Fibroblast of mammary gland (primary cell): ENCODE results near the gene CRIP1.

Experiments used
- DNase-seq: peaks from one replicate; pipeline ENCODE4 v3.0.0-alpha.2; 2010; ENCODE audit warnings: low read depth
- H3K4me3 ChIP-seq: 2 replicates; pipeline ENCODE4 v1.5.1; 2011; ENCODE audit warnings: low read depth, mild to moderate bottlenecking, low read length, moderate library complexity; ENCODE audit not compliant: control insufficient read depth
- TF ChIP-seq, protein P1 (sequence below): conservative IDR thresholded peaks from 2 replicates; pipeline ENCODE4 v1.5.1; 2011; ENCODE audit warnings: low read depth, low read length, inconsistent platforms; ENCODE audit not compliant: control insufficient read depth, insufficient read depth

Gene CRIP1

DNA sequence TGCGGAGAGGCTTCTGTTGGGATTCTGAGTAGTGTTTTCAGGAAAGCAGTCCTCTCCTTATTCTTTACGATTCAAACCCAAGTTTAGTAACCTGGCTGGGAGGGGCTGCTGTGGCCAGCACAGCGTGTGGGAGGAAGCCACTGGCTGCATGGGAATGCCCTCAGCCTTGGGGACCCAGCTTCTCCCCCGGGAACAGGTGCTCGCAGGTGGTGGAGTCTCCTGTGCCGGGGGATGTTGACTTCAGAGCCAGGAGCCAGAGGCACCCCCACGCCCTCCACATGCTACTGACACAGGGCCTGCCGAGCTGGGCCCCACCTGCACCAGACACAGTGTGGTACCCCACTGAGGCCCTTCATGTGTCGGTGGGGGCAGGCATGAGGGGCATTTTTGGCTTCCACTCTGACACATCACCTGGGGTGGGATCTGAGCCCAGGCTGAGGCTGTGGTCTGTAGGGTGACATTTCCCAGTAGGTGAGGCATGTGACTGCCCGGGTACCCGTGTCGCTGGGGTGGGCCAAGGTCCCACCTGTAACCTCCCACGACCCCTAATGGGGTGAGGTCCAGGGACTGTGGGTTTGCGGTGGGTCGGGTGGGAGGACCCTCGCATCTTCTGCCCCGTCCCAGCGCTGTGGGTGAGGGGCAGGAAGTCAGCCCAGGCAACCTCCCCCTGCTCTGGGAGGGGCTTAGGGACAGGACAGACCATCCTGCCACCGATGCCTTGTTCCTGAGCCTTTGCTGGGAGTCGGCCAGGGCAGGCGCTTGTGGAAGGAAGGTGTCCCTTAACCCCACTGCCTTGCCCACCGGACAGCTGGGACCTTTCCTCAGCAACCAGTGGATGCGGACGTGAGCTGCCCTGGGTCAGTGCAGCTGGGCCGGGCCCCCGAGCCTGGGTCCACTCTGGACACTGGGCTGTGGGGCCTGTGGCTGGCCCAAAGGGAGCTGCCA is 40.5 kb upstream of the CRIP1 start:
- no peak for DNase-seq
- TF ChIP-seq, protein P1, sequence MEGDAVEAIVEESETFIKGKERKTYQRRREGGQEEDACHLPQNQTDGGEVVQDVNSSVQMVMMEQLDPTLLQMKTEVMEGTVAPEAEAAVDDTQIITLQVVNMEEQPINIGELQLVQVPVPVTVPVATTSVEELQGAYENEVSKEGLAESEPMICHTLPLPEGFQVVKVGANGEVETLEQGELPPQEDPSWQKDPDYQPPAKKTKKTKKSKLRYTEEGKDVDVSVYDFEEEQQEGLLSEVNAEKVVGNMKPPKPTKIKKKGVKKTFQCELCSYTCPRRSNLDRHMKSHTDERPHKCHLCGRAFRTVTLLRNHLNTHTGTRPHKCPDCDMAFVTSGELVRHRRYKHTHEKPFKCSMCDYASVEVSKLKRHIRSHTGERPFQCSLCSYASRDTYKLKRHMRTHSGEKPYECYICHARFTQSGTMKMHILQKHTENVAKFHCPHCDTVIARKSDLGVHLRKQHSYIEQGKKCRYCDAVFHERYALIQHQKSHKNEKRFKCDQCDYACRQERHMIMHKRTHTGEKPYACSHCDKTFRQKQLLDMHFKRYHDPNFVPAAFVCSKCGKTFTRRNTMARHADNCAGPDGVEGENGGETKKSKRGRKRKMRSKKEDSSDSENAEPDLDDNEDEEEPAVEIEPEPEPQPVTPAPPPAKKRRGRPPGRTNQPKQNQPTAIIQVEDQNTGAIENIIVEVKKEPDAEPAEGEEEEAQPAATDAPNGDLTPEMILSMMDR, result no peak
- H3K4me3 ChIP-seq, result no peak overlapping the region

DNA sequence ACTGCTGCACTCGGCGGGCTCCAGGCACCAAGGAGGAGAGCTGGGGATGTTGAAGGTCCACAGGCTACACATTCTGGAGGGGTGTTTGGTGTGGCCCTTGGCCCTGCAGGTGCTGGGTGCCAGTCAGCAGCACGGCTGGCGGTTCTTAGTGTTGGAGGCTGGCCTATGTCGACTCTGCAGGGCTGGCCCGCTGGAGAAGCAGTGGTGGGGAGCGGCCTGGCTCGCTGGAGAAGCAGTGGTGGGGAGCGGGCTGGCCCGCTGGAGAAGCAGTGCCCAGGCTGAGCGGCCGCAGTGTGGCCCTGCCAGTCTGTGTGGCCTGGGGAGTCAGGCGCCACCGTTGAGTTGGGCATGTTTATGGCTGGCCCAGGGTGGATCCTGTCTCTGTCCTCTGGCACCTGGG is 39.7 kb upstream of the CRIP1 start:
- TF ChIP-seq, protein P1, result no peak
- no peak overlapping the region for H3K4me3 ChIP-seq

DNA sequence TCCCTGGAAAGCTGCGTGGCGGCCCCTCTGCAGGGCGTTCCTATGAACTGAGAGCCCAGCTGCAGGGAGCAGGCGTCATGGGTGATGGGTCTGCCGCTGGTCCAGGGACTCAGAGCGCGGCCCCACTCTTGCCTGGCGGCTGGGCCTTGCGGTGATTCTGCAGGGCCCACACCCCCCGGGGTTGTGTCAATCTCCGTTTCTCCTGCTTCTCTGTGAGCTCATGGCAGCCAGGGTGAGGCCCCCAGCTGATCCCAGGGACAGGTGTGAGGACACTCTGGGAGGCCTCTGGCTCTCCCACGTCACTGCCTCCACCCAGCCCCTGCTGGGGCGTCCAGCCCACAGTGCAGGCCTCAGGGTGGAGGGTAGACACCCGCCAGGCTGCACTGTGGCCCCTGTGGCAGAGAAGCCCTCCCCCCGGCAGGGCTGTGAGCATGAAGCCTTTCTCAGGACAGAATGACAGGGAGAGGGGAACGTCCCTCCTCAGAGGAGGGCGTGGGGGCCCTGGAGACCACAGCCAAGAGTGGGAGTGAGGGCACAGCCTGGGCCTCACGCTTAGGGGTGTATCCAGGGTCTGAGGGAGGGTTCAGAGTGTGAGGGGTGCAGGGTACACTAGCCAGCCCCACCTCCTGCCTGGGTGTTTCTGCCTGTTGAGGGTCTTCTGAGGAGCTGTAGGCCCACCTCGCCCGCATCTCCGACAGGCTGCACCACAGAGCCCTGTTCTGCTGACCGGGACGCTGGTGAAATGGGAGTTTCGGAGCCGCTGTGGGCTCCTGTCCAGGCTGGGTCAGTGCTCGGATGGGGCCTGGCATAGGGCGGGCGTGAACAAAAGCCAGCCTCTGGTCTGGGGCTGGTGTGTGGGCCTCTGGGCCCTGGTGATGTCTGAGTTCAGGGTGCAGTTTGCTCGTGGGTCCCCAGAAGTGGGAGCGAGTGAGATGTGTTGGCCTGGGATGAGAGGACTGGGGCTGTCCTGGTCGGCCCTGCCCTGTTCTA is 38.7 kb upstream of the CRIP1 start:
- no peak for DNase-seq
- TF ChIP-seq, protein P1, result no peak
- H3K4me3 ChIP-seq, result no peak overlapping the region

More for the DNA sequence above, 39.7 kb upstream of the CRIP1 start:
- DNase-seq, result no peak

GRCh38 chr14:105448706-105449111 is 38.0 kb upstream of the CRIP1 start:
- TF ChIP-seq, protein P1, result peak; percentile 76
- peak; percentile 58 for DNase-seq
- no peak overlapping the region for H3K4me3 ChIP-seq

GRCh38 chr14:105449276-105450122 is 37.2 kb upstream of the CRIP1 start:
- DNase-seq, result no peak
- TF ChIP-seq, protein P1, result no peak
- H3K4me3 ChIP-seq, result no peak overlapping the region

- no peak overlapping the region for H3K4me3 ChIP-seq
- TF ChIP-seq, protein P1, result no peak
- DNase-seq, result no peak
Observed at GRCh38 chr14:105450123-105450505, 36.6 kb upstream of the CRIP1 start.
